Measurements from ENCODE around the gene IRF2BPL.
"Not testable (repeated sequence)": the region's sequence is repeated elsewhere in the genome, so short reads cannot be mapped to it uniquely, and the experiment has no call there.

The IRF2BPL gene

DNA sequence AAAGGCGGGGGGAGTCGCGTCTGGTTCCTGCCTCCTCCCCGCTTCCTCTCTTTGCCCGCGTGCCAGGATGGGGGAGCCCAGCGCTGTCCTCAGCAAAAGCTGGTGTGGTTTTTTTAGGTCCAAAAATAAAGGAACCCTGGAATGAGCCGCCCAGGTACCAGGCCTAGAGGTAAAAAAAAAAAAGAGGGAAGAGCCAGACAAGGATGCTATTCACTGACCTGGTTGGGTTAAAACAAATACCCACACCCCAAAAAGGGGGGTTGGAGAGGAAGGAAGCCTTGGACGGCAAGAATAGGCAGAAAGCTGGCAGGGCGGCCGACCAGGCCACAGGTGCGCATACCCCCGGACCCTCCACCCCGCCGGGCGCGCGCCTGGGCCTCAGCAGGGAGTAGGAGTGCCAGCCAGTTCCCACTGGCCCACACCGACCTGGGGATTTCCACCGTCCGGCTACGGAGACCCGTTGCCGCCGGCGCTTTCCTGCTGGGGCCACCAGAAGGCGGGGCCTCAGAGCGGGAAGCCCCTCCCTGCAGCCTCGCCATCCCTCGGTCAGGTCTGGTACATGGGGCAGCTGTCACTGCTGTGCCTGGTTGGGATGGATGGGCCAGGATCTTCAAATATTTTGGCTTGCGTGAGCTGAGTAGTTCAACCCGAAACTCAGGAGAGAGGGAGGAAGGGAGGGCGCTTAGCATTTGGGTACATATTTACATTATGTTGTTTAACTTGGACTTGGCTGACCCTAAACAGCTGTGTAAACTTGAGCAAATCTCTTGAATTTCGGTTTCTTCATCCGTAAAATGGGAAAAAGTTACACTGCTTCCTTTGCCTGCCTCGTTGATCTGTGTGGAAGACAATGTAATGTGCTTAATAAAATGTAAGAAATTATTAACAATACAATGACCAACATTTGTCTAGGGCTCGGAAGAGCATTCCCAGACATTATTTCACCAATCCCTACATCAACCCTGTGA is 5.4 kb upstream of the IRF2BPL start:
- DNase-seq = no peak

DNA sequence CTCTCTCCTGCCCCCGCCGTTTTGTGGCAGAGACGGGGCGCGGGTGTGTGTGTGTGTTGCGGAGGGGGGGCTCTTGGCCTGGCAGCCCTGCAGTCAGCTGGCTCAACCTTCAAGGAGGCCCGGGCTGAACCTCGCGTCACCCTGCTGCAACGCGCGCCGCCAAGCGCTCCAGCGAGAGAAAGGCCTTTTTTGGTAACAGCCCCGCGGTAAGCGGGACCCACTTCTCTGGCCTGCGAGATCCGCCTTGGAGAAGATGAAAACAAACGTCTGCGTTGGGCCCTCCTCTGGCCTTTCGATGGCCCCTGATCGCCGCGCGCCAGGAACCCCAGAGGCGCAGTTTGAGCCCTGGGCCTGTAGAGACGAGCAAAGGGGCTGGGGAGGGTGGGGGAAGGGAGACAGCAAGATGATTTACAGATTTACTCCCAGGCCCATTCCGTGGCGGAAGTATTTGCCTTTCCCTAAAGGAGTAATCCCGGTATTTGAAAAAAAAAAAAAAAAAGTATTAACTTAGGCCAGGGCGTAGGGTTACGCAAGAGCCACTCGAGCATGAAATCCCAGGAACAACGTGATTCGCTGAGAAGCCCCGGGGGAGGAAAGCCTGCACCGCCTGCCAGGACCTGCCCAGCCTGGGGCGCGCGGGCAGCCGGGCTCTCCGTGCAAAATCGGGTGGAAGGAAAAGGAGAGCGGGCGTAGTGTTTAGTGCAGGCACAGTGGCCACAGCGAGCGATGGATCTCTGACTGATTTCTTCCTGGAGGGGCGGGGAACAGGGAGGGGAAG is 4.5 kb upstream of the IRF2BPL start:
- peak; percentile 58 for DNase-seq

DNA sequence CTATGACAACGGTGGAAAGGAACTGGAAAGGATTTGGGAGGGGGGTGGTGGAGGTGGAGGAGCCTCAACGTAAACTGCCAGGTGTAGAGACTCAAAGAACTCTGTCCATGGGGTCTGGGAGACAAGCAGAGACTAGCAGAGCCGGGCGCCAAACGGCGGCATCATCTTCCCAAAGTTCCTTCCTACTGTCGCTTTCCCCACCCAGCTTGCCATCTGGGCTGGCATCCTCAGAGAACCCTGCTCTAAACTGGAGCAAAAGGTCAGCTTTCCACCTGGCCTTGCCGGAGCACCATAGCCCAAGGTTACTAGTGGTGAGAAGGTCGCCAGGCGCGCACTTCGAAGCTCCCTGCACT is 4.0 kb upstream of the IRF2BPL start:
- no peak for DNase-seq

GRCh38 chr14:77031759-77032490 is 3.4 kb upstream of the IRF2BPL start:
- no peak for DNase-seq

DNA sequence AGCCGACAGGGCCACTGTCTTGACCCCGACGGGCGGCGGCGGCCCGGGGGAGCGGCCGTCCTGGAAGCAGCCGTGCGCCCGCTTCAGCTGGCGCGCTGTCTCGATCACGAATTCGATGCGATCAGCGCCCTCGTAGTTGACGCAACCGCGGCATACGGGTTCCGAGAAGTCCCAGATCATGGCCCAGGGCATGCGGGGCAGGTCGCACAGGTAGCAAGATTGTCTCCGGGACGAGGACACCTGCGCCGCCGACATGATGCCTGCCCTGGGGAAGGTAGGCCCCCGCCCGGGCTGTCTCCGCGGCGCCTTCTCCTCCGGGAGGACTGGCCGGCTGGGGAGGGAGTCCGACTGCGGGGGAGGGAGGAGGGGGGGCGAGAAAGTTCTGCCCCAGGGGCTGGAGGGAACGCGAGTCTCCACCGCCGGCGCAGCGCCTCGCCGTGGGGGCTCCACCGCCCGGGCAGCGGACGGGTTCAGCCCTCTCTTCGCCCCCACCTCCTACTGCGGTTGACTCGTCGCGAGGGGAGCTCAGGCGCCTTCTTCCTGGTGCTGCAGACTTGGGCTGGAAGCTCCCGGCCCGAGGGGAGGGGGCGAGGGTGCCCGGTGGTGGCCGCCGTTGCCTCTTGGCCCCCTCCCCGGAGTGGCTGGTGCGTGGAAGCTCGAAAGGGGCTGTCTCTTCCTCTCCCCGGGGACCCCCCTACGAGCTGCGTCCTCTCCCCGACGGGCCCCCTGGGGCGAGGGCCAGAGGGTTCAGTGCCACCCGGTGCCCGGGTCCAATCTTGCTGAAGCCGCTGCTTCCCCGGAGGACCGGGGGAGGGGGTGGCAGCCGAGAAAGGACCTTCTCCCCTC is 747 bp downstream of the IRF2BPL start:
- no peak for DNase-seq

- DNase-seq = no peak
Observed at GRCh38 chr14:77026930-77027537, 1.5 kb downstream of the IRF2BPL start.

DNA sequence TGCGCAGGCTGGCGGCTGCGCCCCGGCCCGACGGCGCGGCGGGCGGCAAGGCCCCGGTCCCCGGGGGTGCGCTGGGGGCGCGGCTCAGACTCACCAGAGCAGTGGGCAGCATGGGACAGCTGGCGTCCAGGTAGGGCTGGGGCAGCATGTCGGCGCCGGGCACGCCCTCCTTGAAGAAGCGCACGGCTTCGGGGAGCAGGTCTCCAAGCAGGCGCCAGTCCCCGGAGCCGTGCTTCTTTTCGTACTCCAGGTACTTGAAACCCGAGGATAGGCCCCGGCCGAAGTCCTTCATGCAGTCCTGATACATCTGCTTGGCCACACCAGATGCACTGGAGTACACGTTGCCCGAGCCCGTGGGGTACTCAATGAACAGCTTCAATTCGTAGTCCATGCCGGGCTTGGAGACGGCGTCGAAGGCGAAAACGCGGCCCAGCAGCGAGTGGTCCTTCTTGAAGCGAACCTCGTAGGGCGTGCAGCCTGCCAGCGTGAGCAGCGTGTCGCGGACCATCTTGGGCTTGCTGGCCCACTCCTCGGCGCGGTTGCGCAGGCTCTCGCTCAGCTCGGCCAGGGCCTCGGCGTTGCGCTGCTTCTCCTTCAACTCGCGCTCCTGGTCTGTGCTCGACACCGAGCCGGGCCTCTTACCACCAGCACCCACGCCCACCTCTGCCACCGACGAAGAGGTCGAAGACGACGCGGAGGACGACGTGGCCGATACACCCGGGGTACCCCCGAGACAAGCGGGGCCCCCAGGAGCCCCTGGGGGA is 2.2 kb downstream of the IRF2BPL start:
- DNase-seq = no peak

DNA sequence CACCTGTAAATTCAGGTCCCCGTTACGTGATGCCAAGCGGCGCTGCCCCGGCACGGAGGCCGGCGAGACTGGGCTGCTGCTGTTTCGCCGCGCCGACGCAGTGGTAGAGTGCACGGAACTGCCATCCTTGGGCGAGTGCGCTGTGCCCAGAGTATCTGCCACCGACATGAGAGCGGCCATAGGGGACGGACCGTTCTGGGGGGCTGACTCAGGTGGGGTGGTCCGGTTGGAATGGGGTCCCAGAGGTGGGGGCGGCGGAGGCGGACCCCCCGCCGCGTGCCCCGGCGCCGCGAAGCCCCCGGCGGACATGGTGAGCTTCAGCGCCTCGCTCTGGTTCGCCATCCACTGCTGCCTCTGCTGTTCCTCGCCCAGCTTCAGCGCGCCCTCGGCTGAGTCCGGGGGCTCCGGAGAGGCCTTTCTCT is 2.8 kb downstream of the IRF2BPL start:
- DNase-seq = no peak

DNA sequence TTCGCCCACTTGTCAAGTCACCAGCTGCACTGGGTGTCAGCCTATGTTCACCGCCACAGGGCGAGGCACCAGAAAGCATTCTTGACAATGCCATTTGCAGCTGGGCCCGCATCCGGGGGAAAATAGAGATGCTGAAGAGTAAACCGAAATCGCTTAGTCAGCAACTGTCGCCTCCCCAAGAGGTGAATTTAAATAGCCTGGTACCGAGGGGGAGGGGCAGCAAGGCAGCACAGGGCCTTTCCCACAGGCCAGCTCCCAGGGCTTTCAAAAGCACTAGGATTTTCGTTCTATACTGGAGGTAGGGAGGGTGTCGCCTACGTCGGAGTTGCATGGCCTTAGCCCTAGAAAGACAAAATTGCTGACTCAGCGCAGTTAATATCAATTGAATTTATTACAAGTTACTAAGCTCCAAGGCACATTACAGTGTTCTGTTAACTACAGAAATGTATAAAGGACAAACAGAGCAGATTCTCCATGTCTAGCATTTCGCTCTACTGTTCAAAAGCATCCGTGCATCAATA is 4.3 kb downstream of the IRF2BPL start:
- DNase-seq = no peak

DNA sequence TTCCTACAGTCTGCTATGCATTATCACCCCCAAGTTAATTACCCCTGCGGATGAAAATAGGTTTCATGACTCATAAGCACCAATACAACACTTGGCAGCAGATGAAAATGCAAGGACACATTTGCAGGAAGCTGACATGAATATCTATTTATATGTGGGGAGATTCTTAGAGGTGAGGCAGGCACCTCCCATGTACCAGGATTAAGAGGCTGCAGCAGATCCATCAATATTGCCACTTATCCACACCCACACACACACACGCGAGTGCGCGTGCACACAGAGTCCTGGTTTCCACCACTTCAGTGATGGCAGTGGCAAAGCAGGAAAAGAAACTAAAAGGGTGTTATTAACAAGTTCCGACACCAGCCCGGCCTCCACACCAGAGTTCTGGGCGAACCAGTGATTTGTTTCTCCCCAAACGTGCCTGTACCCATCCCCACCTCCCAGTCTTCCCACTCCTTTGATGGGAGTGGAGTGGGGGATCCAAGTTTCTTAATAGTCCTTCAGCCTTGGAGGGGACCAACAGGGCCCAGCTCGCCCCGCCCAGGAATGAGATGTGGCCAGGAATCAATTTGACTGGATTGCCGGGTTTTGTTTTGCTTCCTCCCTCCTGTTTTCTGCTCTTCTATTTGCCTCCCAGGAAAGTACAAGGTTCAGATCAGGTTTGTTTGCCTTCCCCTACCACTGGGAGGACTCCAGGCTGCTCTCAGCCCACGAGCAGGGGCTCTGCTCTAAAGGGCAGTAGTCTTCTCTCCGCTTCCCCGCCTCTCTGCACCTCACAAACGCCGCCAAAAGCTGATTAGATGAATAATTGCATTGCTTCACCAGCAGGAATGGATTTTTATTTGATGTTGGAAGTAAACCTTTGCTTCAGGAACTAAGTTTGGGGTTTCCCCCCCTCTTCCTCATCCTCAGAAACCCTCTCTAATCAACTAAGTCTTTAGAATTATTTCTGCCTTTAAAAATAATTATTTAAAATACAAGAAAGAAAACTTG is 5.2 kb downstream of the IRF2BPL start:
- DNase-seq = no peak

GRCh38 chr14:77022236-77022852 is 6.2 kb downstream of the IRF2BPL start:
- DNase-seq = no peak

GRCh38 chr14:77021424-77021823 is 7.1 kb downstream of the IRF2BPL start:
- not testable (repeated sequence) for DNase-seq

GRCh38 chr14:77018785-77019184 is 9.7 kb downstream of the IRF2BPL start:
- no peak for DNase-seq

DNA sequence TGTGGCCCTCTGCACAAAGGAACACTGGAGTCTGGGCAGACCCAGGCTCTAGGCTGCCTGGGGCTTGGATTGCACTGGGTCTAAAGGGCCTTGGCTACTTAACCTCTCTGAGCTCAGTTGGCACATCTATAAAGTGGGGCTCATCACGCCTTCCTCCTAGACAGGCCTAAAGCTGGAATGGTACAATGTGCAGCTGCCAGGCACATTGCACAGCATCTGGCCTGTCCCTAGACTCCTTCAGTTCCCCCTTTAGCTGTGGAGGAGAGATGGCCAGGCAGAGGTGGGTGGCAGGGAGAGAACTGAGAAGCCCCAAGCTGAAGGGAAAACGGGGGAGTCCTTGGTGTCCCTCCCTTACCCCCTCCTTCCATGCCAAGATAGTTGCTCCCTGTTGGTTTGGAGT is 10.8 kb downstream of the IRF2BPL start:
- no peak for DNase-seq

- DNase-seq = no peak
Observed at GRCh38 chr14:77014734-77015133, 13.8 kb downstream of the IRF2BPL start.

DNA sequence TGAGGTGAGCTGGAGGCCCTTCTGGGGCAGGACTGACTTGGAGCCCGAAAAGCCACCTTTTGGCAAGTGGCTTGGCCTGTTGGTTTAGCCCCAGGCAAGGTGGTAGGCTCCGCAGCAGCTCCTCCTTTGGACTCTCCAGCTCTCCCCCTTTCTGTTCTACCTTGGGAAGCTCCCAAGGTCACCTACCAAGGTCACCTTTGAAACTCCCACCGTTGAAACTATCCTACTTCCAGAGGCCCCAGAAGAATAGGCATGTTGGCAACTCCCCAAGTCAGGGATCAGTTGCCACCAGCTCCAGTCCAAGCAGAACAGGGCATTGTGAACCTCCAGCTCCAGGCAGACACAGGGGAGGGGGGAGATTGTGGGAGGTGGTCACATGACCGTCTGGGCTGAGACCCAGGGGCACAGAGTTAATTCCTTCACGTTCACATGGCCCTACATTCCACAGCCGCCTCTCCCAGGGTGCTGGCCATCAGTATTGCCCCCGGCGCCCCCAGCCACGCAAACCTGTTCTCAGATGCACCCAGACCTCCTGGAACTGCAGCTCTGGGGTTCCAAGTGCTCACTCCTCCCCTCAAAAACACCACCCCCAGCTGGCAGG is 14.4 kb downstream of the IRF2BPL start:
- DNase-seq = no peak

DNA sequence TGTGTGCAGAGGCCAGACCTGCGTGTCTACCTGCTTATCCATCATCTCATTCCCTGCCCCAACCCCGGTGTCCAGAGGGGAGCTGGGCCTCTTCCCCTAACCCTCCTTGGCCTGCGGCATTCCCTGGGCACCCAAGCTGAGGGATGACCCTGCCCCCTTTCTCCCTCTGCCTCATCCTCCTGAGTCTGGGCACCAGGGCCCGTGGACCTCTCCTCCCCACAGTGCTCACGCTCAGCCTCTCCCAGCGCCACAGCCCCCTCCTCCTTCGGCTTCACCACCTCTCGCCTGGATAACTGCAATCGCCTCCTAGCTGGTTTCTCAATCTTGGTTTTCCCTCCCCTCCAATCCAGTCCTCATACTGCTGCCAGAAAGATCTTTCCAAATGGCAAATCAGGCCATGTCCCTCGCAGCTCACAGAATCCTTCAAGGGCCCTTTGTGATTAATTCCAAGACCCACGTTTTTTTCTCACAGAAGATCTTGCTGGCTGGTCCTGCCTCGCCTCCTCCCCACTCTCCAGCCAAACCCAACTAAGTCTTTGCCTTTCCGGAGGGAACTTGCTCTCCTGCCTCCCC is 16.2 kb downstream of the IRF2BPL start:
- no peak for DNase-seq

GRCh38 chr14:77011245-77011644 is 17.3 kb downstream of the IRF2BPL start:
- no peak for DNase-seq
